Occipital lobe (tissue), 2 donors: Measurements from ENCODE around the gene S100Z. TPM values are rescaled to one million over a fixed set of nuclear protein-coding genes. Genes with fewer than 3 reads are reported as not detected.
"Not testable (repeated sequence)": the region's sequence is repeated elsewhere in the genome, so short reads cannot be mapped to it uniquely, and the experiment has no call there.

ENCODE experiments used
- DNase-seq: peaks from one replicate; lab custom pipeline; 2025; lab: John Stamatoyannopoulos, UW
- total RNA-seq: library from RNA; depleted of rRNA; stranded (reverse); fragments of >200 nt; gene quantifications from one replicate; pipeline ENCODE4 v1.2.3, GENCODE V29; 2014

The S100Z gene
- total RNA-seq = 0.47 TPM

GRCh38 chr5:76849419-76850291, at the start of gene S100Z:
TSS of gene S100Z (plus strand) at chr5:76850014. CDS start at chr5:76875360, 25,346 bp downstream.
- no peak for DNase-seq

- DNase-seq = no peak
These were observed 49.2 kb upstream of the S100Z start for GRCh38 chr5:76800579-76800978.

- DNase-seq = no peak
These were observed 48.5 kb upstream of the S100Z start for GRCh38 chr5:76801159-76801802.

- DNase-seq = no peak
These were observed 48.0 kb upstream of the S100Z start for GRCh38 chr5:76801803-76802195.

GRCh38 chr5:76804266-76804665, 45.5 kb upstream of the S100Z start:
- no peak for DNase-seq

GRCh38 chr5:76805821-76806505, 43.9 kb upstream of the S100Z start:
- DNase-seq = no peak

- no peak for DNase-seq
These were observed 42.5 kb upstream of the S100Z start for GRCh38 chr5:76807296-76807695.

- DNase-seq = no peak
These were observed 41.6 kb upstream of the S100Z start for GRCh38 chr5:76808141-76808691.

- DNase-seq = no peak
These were observed 40.7 kb upstream of the S100Z start for GRCh38 chr5:76809141-76809540.

GRCh38 chr5:76810236-76810635, 39.6 kb upstream of the S100Z start:
- DNase-seq = no peak

- no peak for DNase-seq
These were observed 38.6 kb upstream of the S100Z start for GRCh38 chr5:76811214-76811613.

- DNase-seq = not testable (repeated sequence)
These were observed 37.6 kb upstream of the S100Z start for GRCh38 chr5:76812209-76812608.

GRCh38 chr5:76813982-76814562, 35.7 kb upstream of the S100Z start:
- no peak for DNase-seq

- DNase-seq = no peak
These were observed 33.5 kb upstream of the S100Z start for GRCh38 chr5:76816110-76816831.

GRCh38 chr5:76818844-76819831, 30.7 kb upstream of the S100Z start, which contains the start of gene F2RL1:
TSS of gene F2RL1 (plus strand) at chr5:76819030. CDS start at chr5:76819183, 153 bp downstream.
- DNase-seq = no peak

- DNase-seq = no peak
These were observed 29.8 kb upstream of the S100Z start for GRCh38 chr5:76819851-76820525.

GRCh38 chr5:76820526-76820890, 29.3 kb upstream of the S100Z start:
- DNase-seq = no peak

- DNase-seq = no peak
These were observed 28.7 kb upstream of the S100Z start for GRCh38 chr5:76821136-76821535.
